ENCODE results near the gene PRR19. TPM values are rescaled to one million over a fixed set of nuclear protein-coding genes. Genes with fewer than 3 reads are reported as not detected.

The PRR19 gene
- total RNA-seq, 1 donor from 2014 or later, result 1.6 TPM

DNA sequence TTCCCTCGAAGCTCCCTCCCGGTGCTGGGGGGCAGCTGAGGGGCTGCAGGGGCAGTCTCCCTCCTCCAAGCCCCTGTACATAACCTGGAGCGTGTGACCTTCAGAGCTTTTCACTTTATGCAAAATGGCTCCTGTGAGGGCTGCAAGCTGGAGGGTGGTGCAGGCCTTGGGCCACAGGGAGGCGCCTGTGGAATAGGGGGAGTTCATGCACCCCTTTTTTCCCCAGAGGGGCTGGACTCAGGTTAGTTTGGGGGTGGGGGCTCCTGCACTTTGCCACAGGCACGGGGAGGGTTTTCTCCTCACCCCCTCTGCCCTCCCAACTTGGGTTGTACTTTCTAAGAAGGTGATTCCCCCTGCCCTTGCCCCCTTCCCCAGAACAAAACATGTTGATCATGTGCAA is 6.6 kb upstream of the PRR19 start:
- DNase-seq (ENCODE audit: low spot score), result no peak

GRCh38 chr19:42295831-42296525 is 6.0 kb upstream of the PRR19 start:
- peak; percentile 85 for DNase-seq (ENCODE audit: low spot score)

DNA sequence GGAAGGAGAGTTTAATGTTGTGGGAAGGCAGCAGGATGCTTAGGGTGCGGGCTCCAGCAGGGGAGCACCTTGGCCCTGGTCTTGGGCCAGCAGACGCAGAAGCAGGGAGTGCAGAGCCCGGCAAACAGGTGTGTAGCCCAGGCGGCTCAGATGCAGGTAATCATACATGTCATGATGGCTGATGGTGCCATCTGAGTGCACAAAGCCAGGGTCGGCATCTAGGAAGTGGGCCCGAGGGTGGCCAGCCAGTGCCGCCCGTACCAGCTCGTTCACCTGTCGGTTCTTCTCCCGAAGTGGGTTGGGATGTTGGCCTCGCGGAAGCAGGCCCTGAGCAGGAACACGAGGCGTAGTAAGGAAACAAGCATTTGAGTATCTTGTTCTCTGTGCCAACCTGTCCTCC is 4.9 kb upstream of the PRR19 start:
- peak; percentile 40 for DNase-seq (ENCODE audit: low spot score)

- no peak for DNase-seq (ENCODE audit: low spot score)
These were observed 1.2 kb downstream of the PRR19 start for GRCh38 chr19:42303101-42303464.

GRCh38 chr19:42303876-42304275 is 1.9 kb downstream of the PRR19 start:
- no peak for DNase-seq (ENCODE audit: low spot score)

DNA sequence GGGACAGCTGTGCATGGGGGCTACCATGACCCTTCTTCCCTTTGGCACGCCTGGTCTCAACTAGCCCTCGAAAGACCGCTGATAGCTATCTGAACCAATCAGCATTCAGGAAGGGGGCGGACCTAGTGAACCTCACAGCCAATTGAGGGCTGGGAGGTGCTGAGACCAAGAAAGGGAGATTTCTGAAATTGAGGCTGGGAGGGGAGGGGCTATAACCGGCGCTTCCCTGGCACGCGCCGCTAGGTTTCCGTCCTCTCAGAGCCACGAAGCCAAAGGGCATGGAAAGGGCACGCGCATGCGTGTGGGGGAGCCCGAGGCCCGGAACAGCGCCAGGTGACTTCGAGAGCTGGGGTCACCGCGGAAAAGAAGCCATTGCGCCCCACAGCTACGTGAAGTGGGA is 4.7 kb downstream of the PRR19 start:
- DNase-seq (ENCODE audit: low spot score), result no peak

DNA sequence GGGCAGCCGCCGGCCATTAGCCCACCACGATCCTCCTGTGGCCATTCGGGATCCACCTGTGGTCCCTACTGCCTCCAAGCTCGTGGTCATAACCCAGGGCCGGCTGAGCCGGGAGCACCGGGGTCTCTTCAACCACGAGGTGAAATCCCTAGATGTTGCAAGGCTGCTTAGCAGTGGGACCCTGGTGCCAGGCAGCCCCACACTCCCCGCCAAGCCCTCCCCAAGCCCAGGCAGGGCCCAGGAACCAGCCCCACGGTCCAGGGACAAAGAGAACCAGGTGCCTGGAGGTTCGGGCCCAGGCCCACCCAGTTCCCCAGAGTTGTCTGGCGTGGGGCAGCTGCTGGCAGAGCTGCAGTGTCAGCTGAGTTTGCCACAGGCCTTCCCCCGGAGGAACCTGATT is 7.8 kb downstream of the PRR19 start:
- no peak for DNase-seq (ENCODE audit: low spot score)

DNA sequence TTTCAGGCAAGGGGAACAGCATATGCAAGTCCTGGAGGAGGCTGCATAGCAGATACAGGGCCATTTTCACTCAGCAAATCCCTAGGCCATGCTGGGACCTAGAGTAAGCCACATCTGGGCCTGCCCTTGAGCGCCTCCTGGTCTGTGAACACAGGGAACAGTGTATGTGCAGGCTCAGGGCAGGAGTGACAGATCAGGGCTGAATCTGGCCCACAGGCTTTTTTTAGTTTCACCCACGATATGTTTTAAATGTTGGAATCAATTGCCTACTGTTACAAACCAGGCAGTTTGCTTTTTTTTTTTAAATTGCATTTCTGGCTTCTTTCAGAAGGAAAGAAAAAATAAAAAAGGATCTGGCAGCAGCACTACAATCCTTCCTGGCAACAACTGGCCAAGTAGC is 9.7 kb downstream of the PRR19 start:
- DNase-seq (ENCODE audit: low spot score), result no peak

GRCh38 chr19:42312370-42312769 is 10.4 kb downstream of the PRR19 start:
- DNase-seq (ENCODE audit: low spot score), result no peak

DNA sequence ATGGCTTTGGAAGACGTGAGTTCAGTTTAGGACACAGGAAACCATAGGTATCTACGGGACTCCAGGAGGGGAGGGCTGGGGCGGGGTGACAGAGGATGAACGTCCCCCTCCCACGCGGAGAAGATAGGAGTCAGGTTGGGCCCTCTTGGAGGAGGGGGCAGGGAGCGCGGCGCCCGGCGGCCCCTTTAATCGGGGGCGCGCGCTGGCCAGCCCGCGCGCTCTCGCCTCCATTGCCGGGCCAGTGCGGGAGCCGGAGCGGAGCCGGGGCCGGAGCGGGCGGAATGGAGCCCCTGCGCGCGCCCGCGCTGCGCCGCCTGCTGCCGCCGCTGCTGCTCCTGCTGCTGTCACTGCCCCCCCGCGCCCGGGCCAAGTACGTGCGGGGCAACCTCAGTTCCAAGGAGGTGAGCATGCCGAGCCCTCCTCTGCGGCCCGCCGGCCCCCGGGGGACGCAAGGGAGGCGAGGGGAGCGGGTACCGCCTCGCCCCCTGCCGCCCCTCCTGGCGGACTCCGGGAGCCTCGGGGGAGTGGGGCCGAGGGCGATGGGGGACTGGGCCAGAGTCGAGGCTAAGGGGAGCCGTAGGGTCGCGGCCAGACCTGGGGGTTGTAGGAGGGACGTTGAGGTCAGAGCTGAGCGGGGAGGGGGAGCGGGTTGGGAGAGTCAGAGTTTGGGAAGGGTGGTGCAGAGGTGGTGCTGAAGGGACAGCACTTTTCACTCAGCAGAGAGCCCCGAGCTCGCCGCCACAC is 11.3 kb downstream of the PRR19 start, which contains the start of gene TMEM145:
TSS of gene TMEM145 (plus strand) at position 214 of the 744 bp plus-strand sequence. CDS start at position 282, 68 bp downstream.
- peak; percentile 43 for DNase-seq (ENCODE audit: low spot score)

- no peak for DNase-seq (ENCODE audit: low spot score)
These were observed 12.2 kb downstream of the PRR19 start for GRCh38 chr19:42313840-42314755.

GRCh38 chr19:42315024-42315423 is 13.1 kb downstream of the PRR19 start:
- no peak for DNase-seq (ENCODE audit: low spot score)

- no peak for DNase-seq (ENCODE audit: low spot score)
These were observed 14.6 kb downstream of the PRR19 start for GRCh38 chr19:42316223-42317211.

DNA sequence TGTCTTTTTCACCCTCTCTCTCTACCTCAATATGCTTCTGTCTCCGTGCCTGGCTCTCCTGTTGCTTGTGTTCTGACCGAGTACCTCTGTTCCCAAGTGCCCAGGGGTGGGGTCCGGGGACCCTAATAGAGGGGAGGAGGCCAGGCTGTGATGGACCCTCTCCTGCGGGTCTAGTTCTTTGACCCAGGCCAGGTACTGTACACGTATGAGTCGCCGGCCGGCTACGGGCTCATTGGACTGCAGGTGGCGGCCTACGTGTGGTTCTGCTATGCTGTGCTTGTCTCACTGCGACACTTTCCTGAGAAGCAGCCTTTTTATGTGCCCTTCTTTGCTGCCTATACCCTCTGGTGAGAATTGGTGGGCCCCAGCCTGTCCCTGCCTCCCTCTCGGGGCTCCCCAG is 15.6 kb downstream of the PRR19 start:
- no peak for DNase-seq (ENCODE audit: low spot score)

DNA sequence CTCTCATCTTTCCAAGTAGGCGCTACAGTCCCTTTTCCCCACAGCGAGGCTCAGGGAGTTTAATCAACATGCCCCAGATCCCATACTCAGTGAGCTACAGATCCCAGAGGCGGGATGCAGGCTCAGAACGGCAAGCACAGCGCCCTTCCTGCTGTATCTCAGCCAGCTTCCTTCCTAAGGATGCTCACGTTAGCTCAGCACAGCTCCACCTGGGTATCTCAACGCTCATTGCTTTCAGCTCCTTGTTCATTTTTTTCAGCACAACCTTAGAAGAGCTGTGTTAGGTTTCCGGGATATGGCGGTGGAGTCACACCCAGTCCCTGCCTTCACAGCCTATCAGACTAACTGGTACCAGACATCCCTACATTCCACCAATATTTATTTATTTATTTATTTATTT is 20.4 kb downstream of the PRR19 start:
- DNase-seq (ENCODE audit: low spot score), result no peak

GRCh38 chr19:42323473-42323851 is 21.5 kb downstream of the PRR19 start:
- no peak for DNase-seq (ENCODE audit: low spot score)

GRCh38 chr19:42323852-42324654 is 22.1 kb downstream of the PRR19 start:
- no peak for DNase-seq (ENCODE audit: low spot score)

DNA sequence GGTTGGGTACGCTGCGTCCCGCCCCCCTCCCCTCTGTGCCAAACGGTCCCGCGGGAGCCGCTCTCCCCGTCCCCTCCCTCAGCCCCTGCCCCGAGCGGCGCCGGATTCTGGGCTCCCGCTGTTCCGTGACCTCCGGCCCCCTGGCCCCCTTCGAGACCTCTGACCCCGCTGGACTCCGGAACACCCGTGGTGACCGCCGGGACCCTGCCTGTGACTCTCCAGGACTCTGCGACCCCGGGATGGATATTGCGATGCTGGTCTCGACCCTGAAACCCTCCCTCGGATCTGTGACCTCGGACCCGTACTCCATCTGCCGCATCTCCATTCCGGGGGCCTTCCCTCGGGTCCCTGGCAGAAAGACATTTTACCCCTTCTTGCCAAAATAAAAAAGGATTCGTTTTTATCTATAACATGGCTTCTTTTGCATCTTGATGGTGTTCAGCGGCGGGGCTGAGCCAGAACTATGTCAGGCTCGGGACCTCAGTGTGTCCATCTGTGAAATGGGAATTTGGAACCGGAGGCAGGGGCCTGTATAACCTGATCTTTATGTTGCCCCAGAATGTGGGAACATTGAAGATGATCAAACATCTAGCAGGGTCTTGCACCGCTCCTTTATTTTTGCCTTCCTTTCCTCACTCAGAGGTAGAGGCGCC is 22.8 kb downstream of the PRR19 start:
- DNase-seq (ENCODE audit: low spot score), result no peak

DNA sequence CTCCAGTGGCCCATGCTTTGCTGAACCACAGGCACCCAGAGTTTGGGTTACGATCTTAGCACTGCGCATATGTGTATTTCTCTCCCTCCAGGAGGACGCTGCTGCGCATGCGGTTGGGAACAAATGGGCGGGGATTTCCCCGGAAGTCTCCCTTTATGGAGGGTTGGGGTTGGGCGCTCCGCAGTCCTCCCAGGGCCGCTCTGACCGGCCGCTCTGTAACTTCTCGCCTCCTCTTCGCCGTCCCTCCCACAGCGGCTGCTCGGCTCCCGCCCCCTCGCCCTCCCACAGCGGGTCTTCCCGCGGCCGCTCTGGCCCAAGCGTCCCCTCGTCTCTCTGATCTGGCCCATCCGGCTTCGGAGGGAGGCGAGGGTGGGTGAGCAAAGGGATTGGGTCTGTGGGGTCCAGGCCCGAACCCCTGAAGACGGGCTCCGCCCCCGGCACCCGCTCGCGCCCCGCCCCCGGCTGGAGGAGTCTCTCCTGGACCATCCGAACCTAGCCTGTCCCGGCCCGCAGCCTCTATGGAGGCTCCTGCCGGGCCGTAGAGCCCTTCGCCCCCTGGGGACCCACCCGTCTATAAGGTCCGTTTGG is 23.5 kb downstream of the PRR19 start, which contains the start of gene MEGF8:
TSS of gene MEGF8 (plus strand) at position 328 of the 588 bp plus-strand sequence. CDS start 609 bp downstream, outside the sequence.
- peak; percentile 98 for DNase-seq (ENCODE audit: low spot score)
